ENCODE data around the gene STAB2.

The STAB2 gene

DNA sequence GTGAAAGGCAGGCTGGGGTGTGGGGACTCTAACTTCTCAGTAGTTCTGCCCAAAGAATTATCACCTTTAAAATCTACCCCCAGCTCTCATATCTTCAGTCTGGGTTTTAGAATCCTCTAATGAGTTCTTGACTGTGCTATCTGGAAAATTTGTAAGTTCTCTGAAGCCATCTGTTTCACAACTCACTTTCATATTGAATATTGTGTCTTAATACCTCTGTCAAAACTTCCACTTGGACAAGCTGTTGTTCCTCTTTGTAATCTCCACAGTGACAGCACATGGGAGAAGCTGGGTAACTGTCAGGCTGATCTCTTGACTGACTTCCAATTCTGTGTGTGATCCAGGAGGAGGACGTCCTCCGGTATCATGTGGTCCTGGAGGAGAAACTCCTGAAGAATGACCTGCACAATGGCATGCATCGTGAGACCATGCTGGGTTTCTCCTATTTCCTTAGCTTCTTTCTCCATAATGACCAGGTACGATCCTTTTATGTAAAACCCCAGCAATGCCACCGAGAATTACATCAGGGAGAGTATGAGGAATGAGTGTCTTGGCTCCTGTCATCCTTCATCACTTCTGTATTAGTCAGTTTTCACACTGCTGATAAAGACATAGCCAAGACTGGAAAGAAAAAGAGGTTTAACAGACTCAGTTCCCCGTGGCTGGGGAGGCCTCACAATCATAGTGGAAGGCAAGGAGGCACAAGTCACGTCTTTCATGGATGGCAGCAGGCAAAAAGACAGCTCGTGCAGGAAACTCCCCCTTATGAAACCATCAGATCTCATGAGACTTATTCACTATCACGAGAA, 111.9 kb downstream of the STAB2 start:
- no peak for DNase-seq

DNA sequence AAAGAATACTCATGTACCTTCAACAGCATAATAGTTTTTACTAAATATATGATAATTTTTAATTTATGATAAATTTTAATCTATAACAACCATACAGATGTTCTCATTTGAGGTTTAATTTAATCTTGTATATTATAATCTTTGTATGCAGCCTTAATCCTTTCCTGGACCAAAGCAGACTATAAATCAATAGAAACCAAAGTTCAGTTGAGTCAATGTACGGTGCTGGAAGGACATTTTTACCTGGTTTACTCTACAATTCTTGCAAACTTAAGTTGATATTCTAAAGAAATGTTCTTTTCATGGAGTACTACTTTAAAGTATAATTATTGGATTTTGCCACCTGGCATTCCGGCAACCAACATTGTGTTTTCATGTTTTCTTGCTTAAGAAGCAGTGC, 118.0 kb downstream of the STAB2 start:
- DNase-seq = no peak

DNA sequence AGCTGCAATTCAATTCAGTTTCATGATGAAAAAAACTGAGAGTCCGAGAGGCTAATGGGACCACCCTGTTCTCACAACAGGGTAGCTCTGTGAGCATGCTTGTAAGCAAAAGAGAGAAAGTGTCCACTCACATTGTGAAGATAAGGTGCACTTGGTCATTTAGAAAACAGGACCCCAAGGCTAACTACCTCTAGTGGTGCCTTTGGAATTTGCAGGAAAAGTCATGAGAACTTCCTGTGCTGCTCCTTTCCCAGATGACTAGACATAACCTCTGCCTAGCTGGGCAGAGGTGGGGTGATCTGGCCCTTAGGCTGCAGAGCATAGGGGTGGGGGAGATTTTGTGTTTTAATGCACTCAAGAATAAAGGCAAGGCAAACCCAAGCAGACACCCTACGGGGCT, 118.9 kb downstream of the STAB2 start:
- no peak for DNase-seq

DNA sequence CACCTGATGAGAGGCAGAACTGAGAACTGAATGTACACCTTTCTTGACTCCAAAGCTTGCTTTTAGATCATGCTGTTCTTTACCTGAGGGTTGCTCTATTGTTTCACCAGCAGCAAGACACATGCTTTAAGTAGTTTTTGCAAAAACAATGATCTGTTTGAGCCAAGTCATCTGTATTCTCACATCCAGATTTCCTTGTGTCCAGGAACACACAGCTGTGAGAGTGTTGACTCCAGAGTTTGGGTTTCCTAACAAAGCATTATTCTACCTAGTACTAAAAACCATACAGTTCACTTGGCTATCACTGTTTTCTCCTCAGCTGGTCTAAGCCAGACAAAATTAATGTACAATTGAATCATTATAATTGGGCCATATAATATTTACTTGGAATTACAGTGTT, 120.4 kb downstream of the STAB2 start:
- DNase-seq = no peak

GRCh38 chr12:103710544-103710943, 123.5 kb downstream of the STAB2 start:
- DNase-seq = no peak

GRCh38 chr12:103712216-103712615, 125.1 kb downstream of the STAB2 start:
- no peak for DNase-seq

DNA sequence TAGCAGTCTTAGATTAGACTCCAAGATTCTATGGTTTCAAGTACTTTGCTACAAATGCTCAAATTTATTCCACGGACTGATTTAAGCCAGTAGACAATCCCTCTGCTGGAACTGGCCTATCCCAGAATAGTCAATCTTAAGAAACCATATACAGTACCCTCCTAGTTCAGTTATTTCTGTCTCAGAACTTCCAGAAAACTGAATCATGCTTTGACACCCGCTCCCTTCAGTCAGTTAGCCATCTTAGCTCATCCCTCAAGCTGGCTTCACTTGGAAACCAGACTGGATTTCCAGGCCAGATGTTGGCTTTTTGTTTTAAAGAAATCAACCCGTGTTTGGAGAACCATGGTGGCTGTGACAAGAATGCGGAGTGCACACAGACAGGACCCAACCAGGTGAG, 128.4 kb downstream of the STAB2 start:
- DNase-seq = no peak

DNA sequence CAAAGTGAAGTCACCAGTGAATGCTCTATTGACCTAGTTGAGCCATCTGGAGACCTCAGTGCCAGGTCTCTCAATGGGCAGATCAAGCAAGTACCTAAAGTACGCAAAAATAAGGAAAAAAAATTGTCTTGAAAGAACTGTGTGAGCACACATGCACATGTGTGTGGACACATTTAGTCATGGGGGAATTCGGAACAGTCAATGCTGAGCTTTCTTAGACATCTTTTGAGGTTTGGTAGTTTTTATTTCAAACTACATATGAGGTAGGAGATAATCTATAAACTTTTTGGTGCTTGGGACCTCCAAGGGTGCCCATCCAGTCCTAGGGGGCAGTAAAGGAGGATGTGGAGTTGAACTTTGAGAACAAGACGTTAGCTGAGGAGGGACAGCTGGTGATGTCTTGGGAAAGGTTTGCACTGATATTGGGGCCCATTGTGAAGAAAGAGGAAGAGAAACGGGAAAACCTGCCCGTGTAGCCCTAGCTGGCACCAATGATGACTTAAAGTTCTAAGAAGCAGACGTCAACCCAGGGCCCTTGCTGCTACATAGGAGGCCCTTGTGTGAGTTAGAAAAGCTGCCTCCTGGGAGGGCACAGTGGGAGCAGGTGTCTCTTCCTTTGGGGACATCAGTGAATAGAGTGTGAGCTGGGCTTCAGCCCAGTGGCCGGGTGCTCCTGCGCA, 129.6 kb downstream of the STAB2 start:
- DNase-seq = no peak

GRCh38 chr12:103725398-103725797, 138.3 kb downstream of the STAB2 start:
- no peak for DNase-seq

DNA sequence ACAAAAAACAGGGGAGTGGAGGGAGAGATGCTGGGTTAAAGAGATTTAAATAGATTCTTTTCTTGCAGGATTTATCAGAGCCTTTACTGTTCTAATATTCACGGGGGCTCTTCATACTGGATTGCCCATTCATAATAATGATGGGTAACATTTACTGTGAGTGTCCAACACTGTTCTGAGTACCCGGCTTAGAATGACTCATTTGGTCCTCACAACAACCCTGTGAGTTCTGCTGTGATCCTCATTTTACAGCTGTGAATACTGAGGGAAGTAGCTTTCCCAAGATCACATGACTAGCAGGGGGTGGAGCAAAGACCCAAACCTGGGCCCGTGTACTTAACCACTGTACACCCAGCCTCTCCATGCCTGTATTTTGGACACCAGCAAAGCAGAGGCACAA, 140.6 kb downstream of the STAB2 start:
- DNase-seq = no peak

DNA sequence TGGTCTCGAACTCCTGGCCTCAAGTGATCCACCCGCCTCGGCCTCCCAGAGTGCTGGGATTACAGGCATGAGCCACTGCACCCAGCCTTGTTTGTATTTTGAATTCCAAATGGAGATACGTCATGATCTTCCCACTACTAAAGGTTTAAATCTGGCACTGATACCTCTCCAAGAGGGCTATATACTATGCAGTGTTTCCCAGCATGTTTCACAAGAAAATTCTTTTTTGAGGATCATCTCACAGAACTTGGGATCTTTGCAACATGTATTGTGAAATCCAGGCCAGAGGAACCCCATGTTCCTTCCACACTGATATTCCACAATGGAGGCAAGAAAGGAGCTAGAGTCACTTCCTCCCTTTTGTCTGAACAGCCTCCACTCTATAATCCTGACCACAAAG, 141.2 kb downstream of the STAB2 start:
- no peak for DNase-seq

GRCh38 chr12:103729499-103729898, 142.4 kb downstream of the STAB2 start:
- no peak for DNase-seq

DNA sequence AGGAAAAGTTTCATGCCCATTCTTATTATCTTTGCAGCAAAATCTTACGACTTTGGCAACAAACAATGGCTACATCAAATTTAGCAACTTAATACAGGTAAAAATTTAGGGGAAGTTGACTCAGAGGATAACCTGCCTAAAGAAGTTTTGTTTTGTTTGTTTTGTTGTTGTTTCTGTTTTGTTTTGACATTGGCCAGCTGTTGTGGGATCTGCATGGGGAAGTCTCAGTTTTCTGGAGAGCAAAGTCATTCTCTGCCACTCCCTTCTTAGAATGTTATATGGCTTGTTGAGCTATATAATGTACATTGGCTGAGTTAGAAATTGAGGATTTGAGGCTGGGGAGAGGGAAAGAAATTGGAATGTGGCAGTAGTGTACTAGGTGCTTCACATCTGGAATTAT, 144.5 kb downstream of the STAB2 start:
- no peak for DNase-seq

DNA sequence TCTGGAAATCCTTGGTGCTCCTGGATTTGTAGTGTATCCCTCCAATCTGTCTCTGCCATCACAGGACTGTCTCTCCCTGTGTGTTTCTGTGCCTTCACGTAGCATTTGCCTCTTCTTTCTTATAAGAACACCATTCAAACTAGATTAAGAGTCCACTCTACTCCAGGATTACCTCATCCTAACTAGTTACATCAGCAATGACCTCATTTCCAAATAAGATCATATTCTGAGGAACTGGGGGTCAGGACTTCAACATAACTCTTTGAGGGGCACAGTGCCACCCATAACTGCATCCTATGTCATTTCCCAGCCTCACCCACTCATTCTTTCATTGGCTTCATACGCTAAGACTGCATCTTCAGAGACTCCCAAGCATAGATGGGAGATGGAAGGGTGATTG, 147.8 kb downstream of the STAB2 start:
- DNase-seq = no peak

DNA sequence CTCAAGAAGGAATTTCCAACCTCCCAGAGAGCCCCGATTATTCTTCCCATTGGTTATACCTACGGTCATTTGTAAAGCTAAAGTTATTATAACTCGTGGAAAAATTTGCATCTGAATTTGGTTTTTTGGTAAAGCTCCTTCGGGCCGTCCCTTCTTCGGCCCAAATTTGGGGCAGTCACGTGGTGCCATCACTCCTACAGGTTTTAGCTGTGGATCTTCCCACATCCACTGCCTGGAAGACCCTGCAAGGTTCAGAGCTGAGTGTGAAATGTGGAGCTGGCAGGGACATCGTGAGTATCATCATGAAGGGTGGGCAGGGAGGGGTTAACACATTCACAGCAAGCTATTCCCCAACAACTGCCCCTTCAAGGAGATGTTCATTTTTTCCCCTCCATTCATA, 148.2 kb downstream of the STAB2 start:
- DNase-seq = no peak

DNA sequence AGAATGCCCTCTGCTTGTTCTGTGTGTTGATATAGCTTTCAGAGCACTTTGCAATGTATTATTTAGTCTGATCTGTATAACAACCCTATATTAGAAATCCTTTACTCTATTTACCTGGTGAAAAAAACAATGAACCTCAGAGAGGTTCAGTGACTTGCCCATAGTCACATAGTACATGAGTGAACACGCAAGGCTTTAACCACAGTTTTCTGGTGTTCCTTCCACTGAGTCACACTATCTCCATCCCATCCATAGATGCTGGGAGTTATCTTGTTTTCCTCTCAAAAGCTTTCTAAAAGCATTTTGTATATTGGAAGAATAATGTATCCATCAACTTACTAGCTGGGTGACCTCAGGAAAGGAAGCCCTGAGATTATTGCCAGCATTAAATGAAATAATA, 149.5 kb downstream of the STAB2 start:
- no peak for DNase-seq

GRCh38 chr12:103737881-103738280, 150.8 kb downstream of the STAB2 start:
- no peak for DNase-seq

DNA sequence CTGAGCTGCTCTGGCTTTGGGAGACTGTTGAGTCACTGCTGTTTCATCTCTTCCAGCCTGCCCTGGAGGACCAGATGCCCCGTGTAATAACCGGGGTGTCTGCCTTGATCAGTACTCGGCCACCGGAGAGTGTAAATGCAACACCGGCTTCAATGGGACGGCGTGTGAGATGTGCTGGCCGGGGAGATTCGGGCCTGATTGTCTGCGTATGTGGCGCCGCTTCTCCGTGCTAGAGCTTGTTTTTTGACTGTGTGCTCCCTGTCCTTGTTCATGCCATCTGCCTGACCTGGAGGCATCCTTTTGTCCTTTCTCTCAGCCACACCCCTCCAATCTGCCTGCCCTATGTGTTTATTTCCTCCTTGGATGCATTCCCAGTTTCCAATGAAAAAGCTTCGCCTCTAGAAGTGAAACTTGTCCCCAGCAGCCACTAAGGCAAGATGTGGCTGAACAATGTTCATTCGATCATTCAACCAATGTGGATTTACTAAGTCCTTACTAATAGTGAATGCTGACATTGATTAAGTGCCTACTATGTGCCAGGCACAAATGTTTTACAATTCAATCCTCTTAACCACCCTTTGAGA, 155.4 kb downstream of the STAB2 start:
- no peak for DNase-seq

DNA sequence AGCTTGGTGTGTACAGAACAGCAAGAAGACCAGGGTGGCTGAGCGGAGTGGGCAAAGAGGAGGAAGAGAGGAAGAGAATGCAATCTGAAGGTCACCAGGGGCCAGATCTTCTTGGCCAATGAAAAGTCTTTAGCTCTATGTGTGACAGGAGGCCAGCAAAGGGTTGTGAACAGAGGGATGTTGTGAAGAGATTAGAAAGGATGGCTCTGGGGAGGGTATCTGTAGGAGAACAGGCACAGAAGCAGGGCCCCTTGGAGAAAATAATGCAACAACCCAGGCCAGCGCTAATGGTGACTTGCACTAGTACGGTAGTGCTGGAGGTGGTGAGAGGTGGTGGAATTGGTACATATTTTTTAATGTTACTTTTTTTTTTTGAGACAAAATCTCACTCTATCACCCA, 156.7 kb downstream of the STAB2 start:
- no peak for DNase-seq

DNA sequence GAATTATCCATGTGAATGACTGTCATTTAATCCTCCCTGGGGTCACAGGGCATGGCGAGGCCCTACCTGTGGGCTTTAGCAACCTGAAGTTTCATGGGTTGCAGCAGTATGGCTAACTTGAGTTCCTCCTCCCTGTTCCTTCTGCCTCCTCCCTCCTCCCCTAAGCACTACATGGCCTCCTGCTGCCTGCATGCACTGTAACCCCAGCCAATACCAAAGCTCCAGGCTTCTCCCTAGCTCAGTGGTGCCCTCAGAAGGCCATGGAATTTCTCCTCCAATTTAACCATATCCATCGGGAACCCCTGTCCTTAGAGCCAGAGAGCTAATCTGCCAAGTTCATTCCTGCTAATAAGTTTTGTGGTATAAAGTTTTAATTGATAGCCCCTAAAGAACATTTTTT, 158.9 kb downstream of the STAB2 start:
- no peak for DNase-seq

GRCh38 chr12:103748002-103748401, 160.9 kb downstream of the STAB2 start:
- no peak for DNase-seq

DNA sequence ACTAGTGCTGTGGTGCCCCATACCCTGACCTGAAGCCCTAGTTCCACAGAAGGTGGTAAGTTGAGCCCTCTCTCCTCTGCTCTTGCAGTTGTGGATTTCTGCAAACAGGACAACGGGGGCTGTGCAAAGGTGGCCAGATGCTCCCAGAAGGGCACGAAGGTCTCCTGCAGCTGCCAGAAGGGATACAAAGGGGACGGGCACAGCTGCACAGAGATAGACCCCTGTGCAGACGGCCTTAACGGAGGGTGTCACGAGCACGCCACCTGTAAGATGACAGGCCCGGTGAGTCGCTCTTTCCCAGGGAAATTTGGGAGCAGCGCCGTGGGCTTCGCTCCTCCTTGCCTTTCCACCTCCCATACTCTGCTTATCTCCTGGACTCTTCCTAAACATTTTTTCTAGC, 161.8 kb downstream of the STAB2 start:
- no peak for DNase-seq

DNA sequence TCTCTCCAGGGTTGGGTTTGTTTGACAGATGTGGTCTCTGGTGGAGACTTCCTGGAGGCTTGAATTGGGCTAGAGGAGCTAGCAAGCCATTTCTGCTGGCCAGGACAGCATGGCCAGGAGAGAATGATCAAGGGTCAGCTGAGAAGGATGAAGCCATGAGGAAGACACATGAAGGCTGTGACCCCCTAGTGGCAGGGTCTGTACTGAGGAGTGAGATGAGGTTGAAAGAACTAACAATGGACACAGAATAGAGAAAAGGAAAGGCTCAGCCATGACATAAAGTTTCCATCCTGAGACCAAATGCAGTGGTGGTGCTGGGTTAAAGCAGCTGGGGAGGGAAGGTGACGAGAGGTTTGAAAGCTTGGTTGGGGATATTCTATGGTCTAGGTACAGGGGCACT, 164.1 kb downstream of the STAB2 start:
- DNase-seq = no peak

- DNase-seq = no peak
These were observed 164.5 kb downstream of the STAB2 start for GRCh38 chr12:103751600-103751999.
